Measurements from ENCODE around the gene UBN2. TPM values are rescaled to one million over a fixed set of nuclear protein-coding genes. Genes with fewer than 3 reads are reported as not detected.

Gene UBN2
- total RNA-seq, 1 donor from 2014 or later: 34.4 TPM

DNA sequence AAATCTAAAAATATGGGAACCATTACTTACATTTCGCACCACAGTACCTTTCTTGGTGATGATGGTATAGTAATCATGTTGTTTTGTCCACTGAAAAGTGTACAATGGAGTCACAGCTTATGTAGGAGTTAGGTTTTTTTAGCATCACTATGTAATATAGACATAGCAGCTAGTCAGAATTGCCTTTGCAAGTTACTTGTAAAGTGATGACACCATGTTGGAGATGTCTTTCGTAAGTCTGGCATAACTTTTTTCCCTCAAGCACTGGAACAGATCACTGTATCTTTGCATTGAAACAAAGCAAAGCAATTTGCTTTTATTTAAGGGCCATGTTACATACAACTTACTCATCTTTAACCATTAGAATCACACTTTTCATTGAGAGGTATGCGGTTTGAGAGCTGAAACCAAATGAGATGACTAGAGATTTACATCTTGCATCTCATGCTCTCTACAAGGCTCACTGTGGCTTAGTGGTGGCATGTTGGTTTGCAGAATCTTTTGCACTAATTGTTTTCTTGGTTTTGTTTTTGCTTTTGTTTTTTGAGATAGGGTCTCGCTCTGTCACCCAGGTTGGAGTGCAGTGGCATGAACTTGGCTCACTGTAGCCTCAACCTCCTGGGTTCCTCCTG lies 18.3 kb downstream of the UBN2 start:
- TF ChIP-seq, protein P1, sequence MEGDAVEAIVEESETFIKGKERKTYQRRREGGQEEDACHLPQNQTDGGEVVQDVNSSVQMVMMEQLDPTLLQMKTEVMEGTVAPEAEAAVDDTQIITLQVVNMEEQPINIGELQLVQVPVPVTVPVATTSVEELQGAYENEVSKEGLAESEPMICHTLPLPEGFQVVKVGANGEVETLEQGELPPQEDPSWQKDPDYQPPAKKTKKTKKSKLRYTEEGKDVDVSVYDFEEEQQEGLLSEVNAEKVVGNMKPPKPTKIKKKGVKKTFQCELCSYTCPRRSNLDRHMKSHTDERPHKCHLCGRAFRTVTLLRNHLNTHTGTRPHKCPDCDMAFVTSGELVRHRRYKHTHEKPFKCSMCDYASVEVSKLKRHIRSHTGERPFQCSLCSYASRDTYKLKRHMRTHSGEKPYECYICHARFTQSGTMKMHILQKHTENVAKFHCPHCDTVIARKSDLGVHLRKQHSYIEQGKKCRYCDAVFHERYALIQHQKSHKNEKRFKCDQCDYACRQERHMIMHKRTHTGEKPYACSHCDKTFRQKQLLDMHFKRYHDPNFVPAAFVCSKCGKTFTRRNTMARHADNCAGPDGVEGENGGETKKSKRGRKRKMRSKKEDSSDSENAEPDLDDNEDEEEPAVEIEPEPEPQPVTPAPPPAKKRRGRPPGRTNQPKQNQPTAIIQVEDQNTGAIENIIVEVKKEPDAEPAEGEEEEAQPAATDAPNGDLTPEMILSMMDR (IDR thresholded peaks at IDR 0.05; ENCODE audit: unreplicated experiment): no peak
- H3K27me3 Mint-ChIP-seq (ENCODE audit: low read depth): no peaks in the 10 kb centered on the region
- no peaks in the 10 kb centered on the region for H3K9me3 Mint-ChIP-seq
- H3K4me1 Mint-ChIP-seq: no peaks in the 10 kb centered on the region
- no peak for DNase-seq (ENCODE audit: low spot score in 2 of 2, unreplicated experiment in 2 of 2)
- no peak overlapping the region for H3K27ac Mint-ChIP-seq
- peaks cover 28% of the 10 kb centered on the region for H3K36me3 Mint-ChIP-seq
- H3K4me3 Mint-ChIP-seq: no peak overlapping the region

DNA sequence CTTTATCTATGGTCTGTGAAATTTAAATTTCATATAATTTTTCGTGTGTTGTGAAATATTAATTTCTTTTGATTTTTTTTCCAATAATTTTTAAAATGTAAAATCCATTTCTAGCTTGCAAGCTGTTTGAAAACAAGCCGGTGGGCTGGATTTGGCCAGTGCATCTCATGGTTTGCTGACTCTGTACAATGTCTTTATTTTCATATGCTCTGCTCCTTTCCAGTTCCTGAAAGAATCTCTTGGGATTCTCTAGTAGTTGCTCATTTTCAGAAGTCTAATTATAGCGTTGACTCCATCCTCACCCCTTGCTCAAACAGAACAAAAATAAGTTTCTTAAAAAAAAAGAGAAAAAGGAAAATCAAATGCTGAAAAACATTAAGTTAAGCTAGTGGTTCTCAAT lies 21.4 kb downstream of the UBN2 start:
- Mint-ChIP-seq H3K9me3 (no peaks in the 10 kb centered on the region), H3K4me1 (no peaks in the 10 kb centered on the region), H3K27ac (no peak overlapping the region), H3K36me3 (peaks cover 27% of the 10 kb centered on the region), H3K27me3 (ENCODE audit: low read depth) (no peaks in the 10 kb centered on the region), H3K4me3 (no peak overlapping the region)
- DNase-seq (ENCODE audit: low spot score in 2 of 2, unreplicated experiment in 2 of 2): no peak
- TF ChIP-seq, protein P1 (IDR thresholded peaks at IDR 0.05; ENCODE audit: unreplicated experiment): no peak

DNA sequence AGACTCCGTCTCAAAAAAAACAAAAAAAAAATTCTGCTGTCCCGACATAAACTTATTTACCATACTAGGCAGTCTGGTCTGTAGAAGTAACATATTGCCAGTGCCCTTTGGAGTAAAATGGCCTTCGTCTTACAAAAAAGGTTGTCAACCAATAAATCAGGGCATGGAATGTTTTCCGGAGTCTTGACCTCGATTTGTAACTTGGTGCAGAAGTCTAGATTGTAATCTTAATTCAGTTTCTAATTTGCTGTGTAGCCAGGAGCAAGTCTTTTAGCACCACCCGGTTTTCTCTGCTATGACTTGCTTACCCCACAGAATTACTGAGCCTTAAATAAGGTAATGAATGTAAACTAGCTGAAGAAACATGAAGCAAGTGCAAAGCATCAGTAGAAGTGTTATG lies 23.2 kb downstream of the UBN2 start:
- H3K27me3 Mint-ChIP-seq (ENCODE audit: low read depth): no peaks in the 10 kb centered on the region
- H3K27ac Mint-ChIP-seq: no peak overlapping the region
- no peaks in the 10 kb centered on the region for H3K9me3 Mint-ChIP-seq
- peaks cover 36% of the 10 kb centered on the region for H3K36me3 Mint-ChIP-seq
- DNase-seq (ENCODE audit: low spot score in 2 of 2, unreplicated experiment in 2 of 2): no peak
- TF ChIP-seq, protein P1 (IDR thresholded peaks at IDR 0.05; ENCODE audit: unreplicated experiment): no peak
- no peaks in the 10 kb centered on the region for H3K4me1 Mint-ChIP-seq
- H3K4me3 Mint-ChIP-seq: no peak overlapping the region

DNA sequence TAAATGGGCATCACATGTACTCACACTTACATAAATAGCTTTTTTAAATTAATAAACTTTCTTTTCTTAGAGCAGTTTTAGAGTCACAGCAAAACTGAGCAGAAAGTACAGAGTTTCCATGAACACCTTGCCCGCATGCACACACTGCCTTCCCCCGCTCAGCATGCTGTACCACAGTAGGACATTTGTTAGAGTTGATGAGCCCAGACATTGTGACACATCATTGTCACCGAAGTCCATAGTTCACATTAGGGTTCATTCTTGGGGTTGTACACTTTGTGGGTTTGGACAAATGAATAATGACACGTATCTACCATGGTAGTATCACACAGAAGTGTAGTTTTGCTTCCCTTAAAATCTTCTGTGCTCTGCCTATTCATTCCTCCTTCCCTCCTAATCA lies 23.7 kb downstream of the UBN2 start:
- peaks cover 36% of the 10 kb centered on the region for H3K36me3 Mint-ChIP-seq
- no peaks in the 10 kb centered on the region for H3K4me1 Mint-ChIP-seq
- TF ChIP-seq, protein P1 (IDR thresholded peaks at IDR 0.05; ENCODE audit: unreplicated experiment): no peak
- H3K27me3 Mint-ChIP-seq (ENCODE audit: low read depth): no peaks in the 10 kb centered on the region
- no peak for DNase-seq (ENCODE audit: low spot score in 2 of 2, unreplicated experiment in 2 of 2)
- H3K27ac Mint-ChIP-seq: no peak overlapping the region
- H3K9me3 Mint-ChIP-seq: no peaks in the 10 kb centered on the region
- no peak overlapping the region for H3K4me3 Mint-ChIP-seq

DNA sequence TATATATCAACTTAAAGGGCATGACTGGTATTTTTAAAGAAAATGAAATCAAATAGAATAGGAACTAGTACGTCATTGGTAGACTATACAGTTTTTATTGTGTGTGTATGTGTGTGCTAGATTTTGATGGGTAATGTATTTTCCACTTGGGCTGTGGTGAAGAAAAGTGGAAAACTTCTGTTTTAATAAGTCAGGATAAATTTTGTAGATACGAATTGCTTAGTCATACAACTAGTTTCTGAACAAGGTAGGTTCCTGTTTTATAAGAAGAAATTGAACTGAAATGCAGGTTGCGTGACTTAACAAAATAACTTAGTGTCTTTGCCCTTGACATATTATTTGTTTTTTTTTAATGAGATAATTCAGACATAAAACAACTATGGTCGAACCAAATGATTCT lies 24.3 kb downstream of the UBN2 start:
- H3K4me1 Mint-ChIP-seq: no peaks in the 10 kb centered on the region
- TF ChIP-seq, protein P1 (IDR thresholded peaks at IDR 0.05; ENCODE audit: unreplicated experiment): no peak
- no peak overlapping the region for H3K27ac Mint-ChIP-seq
- H3K27me3 Mint-ChIP-seq (ENCODE audit: low read depth): no peaks in the 10 kb centered on the region
- no peaks in the 10 kb centered on the region for H3K9me3 Mint-ChIP-seq
- no peak for DNase-seq (ENCODE audit: low spot score in 2 of 2, unreplicated experiment in 2 of 2)
- H3K4me3 Mint-ChIP-seq: no peak overlapping the region
- H3K36me3 Mint-ChIP-seq: peaks cover 36% of the 10 kb centered on the region

DNA sequence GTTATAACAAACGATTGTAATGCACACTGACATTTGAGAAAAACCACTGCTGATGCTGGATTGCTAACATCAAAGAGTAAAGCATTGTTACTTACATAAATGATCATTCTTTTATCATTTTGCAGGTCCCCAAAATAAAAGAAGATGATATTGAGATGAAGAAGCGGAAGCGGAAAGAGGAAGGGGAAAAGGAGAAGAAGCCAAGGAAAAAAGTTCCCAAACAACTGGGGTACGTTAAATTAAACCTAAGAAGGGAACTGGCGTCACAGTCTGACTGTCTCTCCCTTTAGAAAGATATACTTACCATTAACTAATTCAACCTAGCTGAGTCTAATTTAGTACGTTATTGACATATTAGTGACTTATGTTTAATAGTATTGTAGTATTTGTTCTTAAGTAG lies 28.1 kb downstream of the UBN2 start:
- Mint-ChIP-seq H3K4me1 (no peaks in the 10 kb centered on the region), H3K9me3 (peaks cover 2% of the 10 kb centered on the region), H3K27me3 (ENCODE audit: low read depth) (no peaks in the 10 kb centered on the region), H3K4me3 (no peak overlapping the region), H3K27ac (no peak overlapping the region), H3K36me3 (peaks cover 36% of the 10 kb centered on the region)
- DNase-seq (ENCODE audit: low spot score in 2 of 2, unreplicated experiment in 2 of 2): no peak
- TF ChIP-seq, protein P1 (IDR thresholded peaks at IDR 0.05; ENCODE audit: unreplicated experiment): no peak

All from mesothelial cell of epicardium (in vitro differentiated cells).